Left cardiac atrium (tissue), 4 donors: ENCODE data around the gene POU2AF3. TPM values are rescaled to one million over a fixed set of nuclear protein-coding genes. Genes with fewer than 3 reads are reported as not detected.
"Not testable (repeated sequence)": the region's sequence is repeated elsewhere in the genome, so short reads cannot be mapped to it uniquely, and the experiment has no call there.

Experiments
- ATAC-seq, 2 donors: fragments of 200-7000 bp; cut with Tn5 transposase; one replicate each; pipeline ENCODE4 v1.9.1; 2020; ENCODE audit warnings: mild to moderate bottlenecking in 2 of 2, moderate library complexity in 2 of 2
- DNase-seq: peaks from one replicate; pipeline ENCODE4 v3.0.0-alpha.2; 2020
- intact Hi-C, 2 donors: fragments of 100-400 bp; cut with DNase I; formaldehyde crosslinking; loops; one replicate each; pipeline versions ENCODE4 v1.14.1 to v1.15.1; 2022 to 2023
- total RNA-seq, 2 donors: library from RNA; stranded (reverse); fragmentation: NEBNext Ultra II Directional; extraction: Animal tissue kit (Norgen Biotek cat#: 25700); gene quantifications; one replicate each; pipeline ENCODE4 v1.2.1, GENCODE V29; 2021
- donor health status: DM: no; HTN: yes; CAD: no.
- donor health status: DM: no; HTN: yes; CAD: no; lungs with severe emphysema.
- donor health status: DM: yes; HTN: yes; CAD: no.
- donor health status: Dilated cardiomyopathy.

Gene POU2AF3
- total RNA-seq, 2 donors from 2014 or later: 0.18 to 0.44 TPM

- peak; percentile 75 for DNase-seq
- ATAC-seq: peak; percentile 90 to 91
- intact Hi-C loops: no loop called here
Observed at GRCh38 chr11:111299101-111300026, 1.0 kb downstream of the POU2AF3 start.

- intact Hi-C loops: no loop called here
- DNase-seq (no peak), ATAC-seq (no peak)
Observed at GRCh38 chr11:111300569-111300968, 2.2 kb downstream of the POU2AF3 start.

GRCh38 chr11:111301004-111301841, 2.9 kb downstream of the POU2AF3 start:
- no peak for DNase-seq
- ATAC-seq: no peak
- intact Hi-C loops: no loop called here

GRCh38 chr11:111301842-111302118, 3.4 kb downstream of the POU2AF3 start:
- DNase-seq (no peak), ATAC-seq (no peak)
- intact Hi-C loops: no loop called here

GRCh38 chr11:111302298-111302697, 4.0 kb downstream of the POU2AF3 start:
- intact Hi-C loops: no loop called here
- no peak for ATAC-seq
- DNase-seq: no peak

- no peak for DNase-seq
- ATAC-seq: peak in 1 of 2 donors; percentile 41
- intact Hi-C loops: no loop called here
Observed at GRCh38 chr11:111303461-111303860, 5.1 kb downstream of the POU2AF3 start.

- DNase-seq (no peak), ATAC-seq (no peak)
- intact Hi-C loops: no loop called here
Observed at GRCh38 chr11:111305162-111305802, 6.9 kb downstream of the POU2AF3 start.

GRCh38 chr11:111305876-111306275, 7.5 kb downstream of the POU2AF3 start:
- ATAC-seq (no peak), DNase-seq (no peak)
- intact Hi-C loops: no loop called here

- no peak for ATAC-seq
- DNase-seq: no peak
- intact Hi-C loops: no loop called here
Observed at GRCh38 chr11:111306321-111306720, 8.0 kb downstream of the POU2AF3 start.

GRCh38 chr11:111307472-111308108, 9.2 kb downstream of the POU2AF3 start:
- DNase-seq (no peak), ATAC-seq (no peak)
- intact Hi-C loops: no loop called here

- ATAC-seq: peak in 1 of 2 donors; percentile 56
- no peak for DNase-seq
- intact Hi-C loops: no loop called here
Observed at GRCh38 chr11:111308140-111308539, 9.8 kb downstream of the POU2AF3 start.

GRCh38 chr11:111309215-111309915, 11.0 kb downstream of the POU2AF3 start:
- intact Hi-C loops: no loop called here
- DNase-seq (no peak), ATAC-seq (no peak)

GRCh38 chr11:111310088-111310487, 11.7 kb downstream of the POU2AF3 start:
- ATAC-seq: no peak
- intact Hi-C loops: no loop called here
- no peak for DNase-seq

GRCh38 chr11:111310723-111311122, 12.4 kb downstream of the POU2AF3 start:
- DNase-seq (no peak), ATAC-seq (no peak)
- intact Hi-C loops: no loop called here

GRCh38 chr11:111312076-111312475, 13.7 kb downstream of the POU2AF3 start:
- ATAC-seq (no peak), DNase-seq (no peak)

GRCh38 chr11:111319296-111319695, 20.9 kb downstream of the POU2AF3 start:
- ATAC-seq: no peak
- intact Hi-C loops: no loop called here
- DNase-seq: no peak

More at GRCh38 chr11:111312076-111312475, 13.7 kb downstream of the POU2AF3 start:
- intact Hi-C loops: no loop called here

GRCh38 chr11:111320199-111320598, 21.9 kb downstream of the POU2AF3 start:
- ATAC-seq, intact Hi-C loops, DNase-seq: not testable (repeated sequence)

- ATAC-seq: no peak
- DNase-seq: no peak
- intact Hi-C loops: no loop called here
Observed at GRCh38 chr11:111320728-111321568, 22.6 kb downstream of the POU2AF3 start.
